C4-2B (cell line): ENCODE measurements around the gene PAX4.

ENCODE experiments used
- CTCF ChIP-seq: fragments of 450-650 bp; conservative IDR thresholded peaks from 2 replicates; pipeline ENCODE4 v1.5.1; 2017; ENCODE audit warnings: mild to moderate bottlenecking
- ZFX ChIP-seq: fragments of 450-650 bp; IDR thresholded peaks from 2 replicates; pipeline ENCODE4 v1.6.1; 2017

DNA sequence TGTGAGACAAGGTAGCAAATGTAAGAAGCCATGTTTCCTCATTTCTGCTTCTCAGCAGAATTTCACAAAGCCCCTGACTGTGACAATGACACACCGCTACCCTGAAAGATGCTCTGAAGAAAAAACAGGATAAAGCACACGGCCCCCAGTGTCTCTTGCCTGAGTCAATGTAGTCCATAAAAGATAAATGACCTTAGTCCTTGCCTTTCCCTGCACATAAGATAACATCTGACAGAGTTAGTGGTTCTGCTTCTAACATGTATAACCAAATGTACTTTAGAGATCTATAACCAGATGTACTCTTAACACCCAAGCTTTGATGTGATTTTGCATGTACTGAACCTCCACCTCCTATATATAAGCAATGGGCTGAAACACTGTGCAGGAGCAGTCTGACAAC lies 31.0 kb upstream of the PAX4 start:
- TF ChIP-seq CTCF (no peak), ZFX (no peak)
